NCI-H1105 (cell line): ENCODE measurements around the gene TARBP2.

Experiments used
- DNase-seq: peaks from one replicate; lab custom pipeline; 2025; lab: John Stamatoyannopoulos, UW

The TARBP2 gene

GRCh38 chr12:53496752-53497032 is 4.4 kb upstream of the TARBP2 start:
- no peak for DNase-seq

- no peak for DNase-seq
Measured at GRCh38 chr12:53497461-53497860, 3.6 kb upstream of the TARBP2 start.

- DNase-seq, result no peak
Measured at GRCh38 chr12:53498235-53498630, 2.9 kb upstream of the TARBP2 start.

- no peak for DNase-seq
Measured at GRCh38 chr12:53499266-53500141, 1.6 kb upstream of the TARBP2 start, which contains the start of gene MAP3K12. Gene MAP3K12 (minus strand): TSS chr12:53499458. CDS start chr12:53487391, 12,067 bp downstream.

- DNase-seq, result no peak
Measured at GRCh38 chr12:53500142-53500775, 824 bp upstream of the TARBP2 start.

GRCh38 chr12:53501615-53502181 is 615 bp downstream of the TARBP2 start:
- DNase-seq, result no peak

GRCh38 chr12:53502331-53502730 is 1.2 kb downstream of the TARBP2 start:
- DNase-seq, result no peak

GRCh38 chr12:53502983-53503728 is 2.1 kb downstream of the TARBP2 start:
- DNase-seq, result no peak

- DNase-seq, result no peak
Measured at GRCh38 chr12:53504004-53504920, 3.2 kb downstream of the TARBP2 start.

GRCh38 chr12:53505086-53505485 is 4.0 kb downstream of the TARBP2 start:
- DNase-seq, result no peak

- no peak for DNase-seq
Measured at GRCh38 chr12:53505555-53506449, 4.7 kb downstream of the TARBP2 start.

- DNase-seq, result no peak
Measured at GRCh38 chr12:53506450-53506785, 5.3 kb downstream of the TARBP2 start.

GRCh38 chr12:53506881-53507602 is 6.0 kb downstream of the TARBP2 start, which contains the start of gene NPFF:
Gene NPFF (minus strand): TSS chr12:53507484. CDS start chr12:53507474, 10 bp downstream.
- no peak for DNase-seq

GRCh38 chr12:53507603-53507885 is 6.5 kb downstream of the TARBP2 start:
- DNase-seq, result no peak

- peak; percentile 29 for DNase-seq
Measured at GRCh38 chr12:53508534-53509170, 7.6 kb downstream of the TARBP2 start.

- no peak for DNase-seq
Measured at GRCh38 chr12:53510181-53510812, 9.2 kb downstream of the TARBP2 start.

GRCh38 chr12:53513712-53514410 is 12.8 kb downstream of the TARBP2 start:
- no peak for DNase-seq

- DNase-seq, result no peak
Measured at GRCh38 chr12:53514628-53515290, 13.7 kb downstream of the TARBP2 start.
